LNCaP clone FGC (cell line): ENCODE data around the gene ATP8A1.

Experiments
- DNase-seq: peaks from one replicate; pipeline ENCODE4 v3.0.0-alpha.2; 2011; ENCODE audit warnings: low read depth
- H3K4me3 ChIP-seq: 2 replicates; pipeline ENCODE4 v1.5.1; 2011; ENCODE audit warnings: mild to moderate bottlenecking, low read depth, low read length, control low read depth
- CTCF ChIP-seq: IDR thresholded peaks from 2 replicates; pipeline ENCODE4 v1.5.1; 2012; ENCODE audit warnings: mild to moderate bottlenecking; ENCODE audit not compliant: control insufficient read depth, insufficient read depth; ENCODE audit errors: extremely low read depth

Gene ATP8A1

GRCh38 chr4:42366959-42367358 is 289.9 kb downstream of the ATP8A1 start:
- no peak for DNase-seq
- no peak overlapping the region for H3K4me3 ChIP-seq
- TF ChIP-seq CTCF, result no peak

- TF ChIP-seq CTCF, result no peak
- no peak overlapping the region for H3K4me3 ChIP-seq
- DNase-seq, result no peak
Measured at GRCh38 chr4:42364266-42365053, 292.4 kb downstream of the ATP8A1 start.

- TF ChIP-seq CTCF, result no peak
- no peak overlapping the region for H3K4me3 ChIP-seq
- no peak for DNase-seq
Measured at GRCh38 chr4:42363614-42364013, 293.3 kb downstream of the ATP8A1 start.

GRCh38 chr4:42362591-42362990 is 294.3 kb downstream of the ATP8A1 start:
- no peak for TF ChIP-seq CTCF
- no peak for DNase-seq
- H3K4me3 ChIP-seq, result no peak overlapping the region

- H3K4me3 ChIP-seq, result no peak overlapping the region
- no peak for TF ChIP-seq CTCF
- DNase-seq, result no peak
Measured at GRCh38 chr4:42361456-42361855, 295.4 kb downstream of the ATP8A1 start.

- H3K4me3 ChIP-seq, result peak overlapping the region; percentile 43
- DNase-seq, result no peak
Measured at GRCh38 chr4:42360256-42360669, 296.6 kb downstream of the ATP8A1 start.

More at GRCh38 chr4:42360256-42360669, 296.6 kb downstream of the ATP8A1 start:
- TF ChIP-seq CTCF, result no peak
